ENCODE measurements around the gene CEMIP.

- TF ChIP-seq EZH2phosphoT487 (IDR thresholded peaks at IDR 0.05; ENCODE audit: borderline replicate concordance, low read depth) (no peak), CTCF (IDR thresholded peaks at IDR 0.05) (no peak), CHD2 (IDR thresholded peaks at IDR 0.05; ENCODE audit: low read length, partially characterized antibody) (no peak), EP300 (IDR thresholded peaks at IDR 0.05; ENCODE audit: borderline replicate concordance in 1 of 2, low read depth in 1 of 2, low read length in 1 of 2) (no peak), USF2 (IDR thresholded peaks at IDR 0.05; ENCODE audit: borderline replicate concordance, low read depth, low read length) (no peak), RAD21 (IDR thresholded peaks at IDR 0.05; ENCODE audit: low read length) (no peak), REST (IDR thresholded peaks at IDR 0.05; ENCODE audit: low read depth, low read length) (no peak), GATA2 (CRISPR knock-in tag; IDR thresholded peaks at IDR 0.05) (no peak), SIN3A (IDR thresholded peaks at IDR 0.05; ENCODE audit: borderline replicate concordance, low read depth, low read length) (no peak), FOXJ3 (CRISPR knock-in tag; IDR thresholded peaks at IDR 0.05) (no peak), POLR2AphosphoS5 (IDR thresholded peaks at IDR 0.05; ENCODE audit: low read depth, low read length) (no peak), PBX3 (IDR thresholded peaks at IDR 0.05) (no peak), MEF2A (IDR thresholded peaks at IDR 0.05; ENCODE audit: borderline replicate concordance, low read depth) (no peak)
These were observed 147.0 kb downstream of the CEMIP start for GRCh38 chr15:80926126-80926525.
